ENCODE measurements around the gene ADM5.
A peak's percentile ranks its signal among the peaks of the same experiment; 100 is the strongest.

The ADM5 gene

GRCh38 chr19:49680421-49681351 lies 8.7 kb upstream of the ADM5 start:
- peak; percentile 95 for DNase-seq

GRCh38 chr19:49681830-49682229 lies 7.6 kb upstream of the ADM5 start:
- DNase-seq, result no peak

DNA sequence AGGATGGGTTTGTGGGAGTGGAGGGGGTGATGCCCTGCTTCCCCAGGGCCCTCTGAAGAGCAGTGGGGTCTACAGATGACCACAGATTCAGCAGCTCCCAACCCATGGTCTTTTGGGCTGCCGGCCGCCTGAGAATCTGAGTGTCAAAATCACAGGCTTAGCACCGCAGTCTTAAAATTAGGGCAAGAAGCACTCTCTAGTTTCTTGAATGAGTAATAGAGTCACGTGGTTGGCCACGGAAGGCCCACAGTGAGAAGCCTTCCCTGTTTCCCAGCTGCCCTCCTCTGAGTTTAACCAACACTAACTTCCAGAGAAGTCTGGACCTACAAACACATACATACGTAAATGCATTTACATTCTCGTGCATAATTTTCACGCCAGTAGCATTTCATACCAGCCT lies 7.1 kb upstream of the ADM5 start:
- peak; percentile 24 for DNase-seq

- no peak for DNase-seq
These were observed 5.6 kb upstream of the ADM5 start for GRCh38 chr19:49683814-49684250.

DNA sequence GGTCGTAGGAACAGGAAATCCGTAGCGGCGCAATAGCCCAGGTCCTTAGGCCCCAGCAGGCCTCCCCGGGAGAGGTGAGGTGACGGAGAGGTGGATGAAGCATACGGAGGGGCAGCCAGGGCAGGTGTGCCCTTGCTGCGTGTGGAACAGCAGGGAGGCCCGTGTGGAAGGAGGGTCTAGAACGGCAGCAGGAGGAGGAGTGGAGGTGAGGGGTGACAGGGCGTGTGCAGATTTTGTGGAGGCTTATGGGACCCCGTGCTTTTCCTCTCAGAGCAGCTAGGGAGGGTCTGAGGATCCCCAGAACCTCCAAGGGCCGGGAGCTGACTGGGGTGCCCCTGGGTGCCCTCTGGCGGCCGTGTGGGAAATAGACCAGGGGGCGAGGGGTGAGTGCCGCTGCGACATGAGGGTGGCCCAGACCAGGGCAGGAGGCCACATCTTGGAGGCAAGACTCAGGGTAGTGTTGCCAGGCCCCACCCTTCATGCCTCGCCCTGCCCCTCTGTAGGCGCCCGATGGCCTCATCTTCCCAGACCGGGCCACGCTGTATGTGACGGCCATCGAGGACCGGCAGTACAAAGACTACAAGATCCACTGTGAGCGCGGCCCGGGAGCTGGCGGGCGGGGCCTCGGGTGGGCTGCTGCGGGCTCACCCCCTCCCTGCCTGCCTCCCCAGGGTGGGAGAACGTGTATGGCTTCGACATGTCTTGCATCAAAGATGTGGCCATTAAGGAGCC lies 5.0 kb upstream of the ADM5 start:
- DNase-seq, result peak; percentile 50

- DNase-seq, result no peak
These were observed 4.3 kb upstream of the ADM5 start for GRCh38 chr19:49684983-49685553.

GRCh38 chr19:49685845-49686332 lies 3.5 kb upstream of the ADM5 start:
- no peak for DNase-seq

DNA sequence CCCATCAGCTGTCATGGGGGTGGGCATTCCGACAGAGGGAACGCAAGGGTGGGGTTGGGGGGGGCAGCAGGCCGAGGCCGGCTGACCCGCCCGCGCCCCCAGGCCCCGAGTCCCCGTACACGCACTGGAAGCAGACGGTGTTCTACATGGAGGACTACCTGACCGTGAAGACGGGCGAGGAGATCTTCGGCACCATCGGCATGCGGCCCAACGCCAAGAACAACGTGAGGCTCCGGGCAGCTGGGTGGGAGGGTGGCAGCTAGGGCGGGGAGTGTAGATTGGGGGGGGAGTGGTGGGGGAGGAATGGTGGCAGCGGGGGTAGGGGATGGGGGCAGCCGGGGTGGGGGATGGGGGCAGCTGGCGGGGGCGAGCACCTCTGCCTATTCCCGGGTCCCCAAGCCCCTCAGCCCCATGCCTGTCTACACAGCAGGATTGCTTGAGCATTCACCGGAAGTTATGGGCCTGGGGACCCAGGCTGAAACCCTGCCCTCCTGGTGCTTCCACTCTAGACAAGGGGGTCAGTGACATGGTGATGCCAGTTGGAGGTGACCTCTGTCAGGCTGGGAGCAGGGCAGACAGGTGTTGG lies 2.8 kb upstream of the ADM5 start:
- DNase-seq, result no peak

DNA sequence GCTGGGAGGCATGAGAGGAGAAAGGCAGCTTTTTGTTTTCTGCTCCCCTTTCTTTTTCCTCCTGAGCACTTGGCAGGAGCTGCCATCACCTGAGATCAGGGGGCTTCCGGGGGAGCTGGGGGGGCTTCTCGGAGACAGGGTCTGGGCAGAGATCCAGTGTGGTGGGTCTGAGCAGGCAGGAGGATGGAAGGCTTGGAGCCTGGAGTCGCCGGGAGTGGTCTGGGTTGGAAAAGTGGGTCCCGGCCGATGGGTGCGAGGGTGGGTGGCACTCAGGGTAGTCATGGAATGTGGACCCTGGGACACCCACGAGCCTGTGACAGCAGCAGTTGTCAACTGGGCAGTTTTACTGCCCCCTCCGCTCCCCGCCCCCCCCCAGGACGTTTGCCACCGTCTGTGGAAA lies 2.2 kb upstream of the ADM5 start:
- DNase-seq, result no peak

- no peak for DNase-seq
These were observed 1.7 kb upstream of the ADM5 start for GRCh38 chr19:49687566-49688316.

- no peak for DNase-seq
These were observed 762 bp upstream of the ADM5 start for GRCh38 chr19:49688531-49689132.

GRCh38 chr19:49690079-49690655 lies 773 bp downstream of the ADM5 start:
- DNase-seq, result no peak

DNA sequence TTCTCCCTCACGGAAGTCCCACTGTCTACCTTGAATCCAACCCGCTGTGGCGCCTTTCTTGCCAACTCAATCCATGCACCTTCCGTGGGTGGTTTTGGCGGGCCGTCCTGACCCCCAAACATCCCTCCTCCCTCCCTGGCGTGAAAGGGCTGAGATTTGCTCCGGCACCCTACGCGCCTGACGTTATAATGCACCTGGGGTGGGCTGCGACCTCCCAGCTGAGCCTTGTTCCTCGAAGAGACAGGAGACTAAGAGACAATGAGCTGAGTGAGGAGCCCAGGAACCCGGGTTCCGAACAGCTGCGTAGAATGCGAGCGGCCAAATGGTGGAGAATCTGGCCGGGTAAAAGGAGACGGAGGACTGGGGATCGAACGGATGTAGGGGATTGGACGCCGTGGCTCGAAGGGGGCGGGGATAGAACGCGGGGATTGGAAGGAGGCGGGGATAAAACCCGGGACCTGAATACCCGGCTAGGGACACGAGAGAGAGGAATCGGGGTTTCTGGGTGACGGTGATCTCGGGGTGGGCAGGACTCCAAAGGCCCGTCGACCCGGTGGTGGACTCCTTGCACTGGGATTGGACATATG lies 1.4 kb downstream of the ADM5 start, which contains the start of gene CPT1C:
CPT1C (plus strand) TSS at position 461 of the 587 bp plus-strand sequence. CDS start 1,137 bp downstream, outside the sequence.
- peak; percentile 62 for DNase-seq

DNA sequence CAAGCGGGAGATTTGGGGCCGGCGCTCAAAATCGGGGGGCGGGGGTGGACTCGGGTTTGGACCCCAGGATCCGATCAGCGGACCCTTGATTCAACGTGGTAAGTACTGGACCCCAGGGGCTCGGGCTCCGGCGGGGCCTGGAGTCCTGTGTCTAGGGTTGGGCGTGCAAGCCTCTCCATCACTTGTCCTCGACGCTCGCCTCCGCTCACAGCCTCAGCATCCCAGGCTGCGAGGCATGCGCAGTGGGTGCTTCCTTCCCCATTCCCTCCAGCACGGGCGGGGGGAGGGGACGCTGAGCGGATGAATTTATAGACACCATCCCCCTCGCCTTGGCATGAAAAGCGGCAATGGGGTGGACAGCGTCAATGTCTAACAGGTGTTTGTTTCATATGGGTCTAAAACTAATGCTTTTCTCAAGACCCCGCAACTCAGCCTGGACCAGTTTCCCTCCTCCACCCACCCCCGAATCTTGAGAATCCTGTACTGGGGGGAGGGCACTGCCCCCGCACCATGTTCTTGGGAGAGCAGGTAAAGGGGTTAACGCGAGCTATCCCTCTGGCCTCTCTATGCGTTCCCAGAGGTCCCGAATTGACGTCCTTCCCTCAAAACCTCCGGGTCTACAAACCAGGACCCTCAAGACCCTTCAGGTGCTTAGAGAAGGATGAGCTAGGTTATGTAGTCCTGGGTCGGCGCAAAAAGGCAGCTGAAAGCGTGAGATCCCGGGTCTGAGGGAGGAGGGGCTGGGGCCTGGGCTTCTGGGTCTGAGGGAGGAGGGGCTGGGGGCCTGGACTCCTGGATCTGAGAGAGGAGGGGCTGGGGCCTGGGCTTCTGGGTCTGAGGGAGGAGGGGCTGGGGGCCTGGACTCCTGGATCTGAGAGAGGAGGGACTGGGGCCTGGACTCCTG lies 2.1 kb downstream of the ADM5 start:
- no peak for DNase-seq

- no peak for DNase-seq
These were observed 2.7 kb downstream of the ADM5 start for GRCh38 chr19:49692147-49692506.

DNA sequence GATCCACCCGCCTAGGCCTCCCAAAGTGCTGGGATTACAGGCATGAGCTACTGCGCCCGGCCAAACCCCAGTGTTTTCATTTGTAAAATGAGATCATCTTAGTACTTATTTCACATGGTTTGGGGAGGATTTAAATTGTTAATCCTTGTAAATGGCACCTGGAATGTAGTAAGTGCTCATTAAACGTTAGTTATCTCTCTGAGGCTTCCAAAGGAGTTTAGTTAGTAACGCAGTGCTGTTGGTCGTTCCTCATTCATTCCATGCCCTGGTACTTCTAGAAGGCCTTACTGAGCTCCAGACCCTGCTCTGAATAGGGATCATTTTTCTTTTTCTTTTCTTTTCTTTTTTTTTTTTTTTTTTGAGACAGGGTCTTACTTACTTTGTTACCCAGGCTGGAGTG lies 6.7 kb downstream of the ADM5 start:
- no peak for DNase-seq

DNA sequence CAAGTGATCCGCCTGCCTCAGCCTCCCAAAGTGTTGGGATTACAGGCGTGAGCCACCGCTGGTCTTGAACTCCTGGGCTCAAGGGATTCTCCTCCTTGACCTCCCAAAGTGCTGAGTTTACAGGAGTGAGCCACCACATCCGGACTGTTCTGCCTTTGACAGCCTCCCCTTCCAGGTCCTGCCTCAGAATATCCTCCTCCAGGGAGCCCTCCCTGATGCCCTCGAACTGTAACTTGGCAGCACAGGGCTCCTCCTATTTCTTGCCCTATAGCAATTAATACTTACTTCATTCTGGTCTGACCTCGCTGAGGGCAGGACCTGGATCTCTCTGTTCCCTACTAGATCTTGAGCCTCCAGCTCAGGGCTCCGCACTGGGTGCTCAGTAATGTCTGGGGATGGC lies 7.5 kb downstream of the ADM5 start:
- DNase-seq, result no peak

GRCh38 chr19:49699364-49699763 lies 10.0 kb downstream of the ADM5 start:
- DNase-seq, result no peak

- DNase-seq, result no peak
These were observed 11.2 kb downstream of the ADM5 start for GRCh38 chr19:49700563-49700962.

DNA sequence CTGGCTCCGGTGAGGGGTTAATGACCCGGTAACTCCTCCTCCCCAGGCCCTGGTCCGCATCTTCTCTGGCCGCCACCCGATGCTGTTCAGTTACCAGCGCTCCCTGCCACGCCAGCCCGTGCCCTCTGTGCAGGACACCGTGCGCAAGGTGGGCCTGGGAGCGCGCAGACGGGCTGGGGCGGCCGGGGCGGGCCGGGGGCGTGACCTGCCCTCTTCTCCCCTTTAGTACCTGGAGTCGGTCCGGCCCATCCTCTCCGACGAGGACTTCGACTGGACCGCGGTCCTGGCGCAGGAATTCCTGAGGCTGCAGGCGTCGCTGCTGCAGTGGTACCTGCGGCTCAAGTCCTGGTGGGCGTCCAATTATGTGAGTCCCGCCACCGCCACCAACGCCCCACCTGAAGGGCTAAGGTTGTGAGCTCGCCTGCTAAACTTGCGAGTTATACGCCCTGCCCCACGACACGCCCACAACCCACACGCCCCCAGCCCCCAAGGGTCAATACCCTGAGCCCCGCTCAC lies 11.9 kb downstream of the ADM5 start:
- DNase-seq, result no peak

Data from activated CD4-positive, alpha-beta T cell treated with anti-CD3 and anti-CD28 coated beads, Interleukin-10, Interleukin-2, amounts not matched to agents 100 ng/mL and 50 ng/mL, durations not matched to agents 16 hours and 8 hours (primary cell).